Measurements from ENCODE around the gene PPIL4.
"Not testable (repeated sequence)": the region's sequence is repeated elsewhere in the genome, so short reads cannot be mapped to it uniquely, and the experiment has no call there.

PPIL4 gene

GRCh38 chr6:149461670-149462069, 84.2 kb downstream of the PPIL4 start:
- H3F3A ChIP-seq (ENCODE audit: insufficient read depth, low read length), result no peaks in the 10 kb centered on the region
- H2AFZ ChIP-seq (ENCODE audit: low read length), result no peak overlapping the region
- H3K79me2 ChIP-seq (ENCODE audit: low read length), result no peaks in the 10 kb centered on the region
- no peak overlapping the region for H3K4me3 ChIP-seq (ENCODE audit: low read length)
- H3K27ac ChIP-seq (ENCODE audit: low read length), result no peak overlapping the region
- TF ChIP-seq EZH2 (optimal IDR thresholded peaks at IDR 0.05; ENCODE audit: low read depth, low read length) (no peak), EZH2phosphoT487 (IDR thresholded peaks at IDR 0.05; ENCODE audit: low read length) (no peak), CTCF (IDR thresholded peaks at IDR 0.05; ENCODE audit: low read length) (no peak)
- H3K9me2 ChIP-seq (replicated peaks; ENCODE audit: insufficient read depth, low read length), result no peaks in the 10 kb centered on the region
- no peak overlapping the region for H3K4me2 ChIP-seq (ENCODE audit: low read depth, low read length)
- H3K9me3 ChIP-seq (replicated peaks; ENCODE audit: insufficient read depth, low read length), result no peaks in the 10 kb centered on the region
- H3K27me3 ChIP-seq (replicated peaks; ENCODE audit: insufficient read depth, low read length), result no peaks in the 10 kb centered on the region
- no peak for DNase-seq
- H3K36me3 ChIP-seq (replicated peaks; ENCODE audit: insufficient read depth, low read length), result no peaks in the 10 kb centered on the region
- H3K4me1 ChIP-seq (ENCODE audit: low read length), result no peaks in the 10 kb centered on the region
- no peaks in the 10 kb centered on the region for H4K20me1 ChIP-seq (ENCODE audit: insufficient read depth, low read length)
- H3K9ac ChIP-seq (ENCODE audit: low read length), result no peak overlapping the region

- not testable (repeated sequence) for H3K9ac ChIP-seq (ENCODE audit: low read length); H3K4me3 ChIP-seq (ENCODE audit: low read length); DNase-seq; H3K27me3 ChIP-seq (replicated peaks; ENCODE audit: insufficient read depth, low read length); H3K9me2 ChIP-seq (replicated peaks; ENCODE audit: insufficient read depth, low read length); H3K36me3 ChIP-seq (replicated peaks; ENCODE audit: insufficient read depth, low read length); H3K9me3 ChIP-seq (replicated peaks; ENCODE audit: insufficient read depth, low read length); H3K79me2 ChIP-seq (ENCODE audit: low read length); H3F3A ChIP-seq (ENCODE audit: insufficient read depth, low read length); H3K4me1 ChIP-seq (ENCODE audit: low read length); H4K20me1 ChIP-seq (ENCODE audit: insufficient read depth, low read length); H3K27ac ChIP-seq (ENCODE audit: low read length); H2AFZ ChIP-seq (ENCODE audit: low read length); H3K4me2 ChIP-seq (ENCODE audit: low read depth, low read length)
Measured at GRCh38 chr6:149460249-149460648, 85.6 kb downstream of the PPIL4 start.

DNA sequence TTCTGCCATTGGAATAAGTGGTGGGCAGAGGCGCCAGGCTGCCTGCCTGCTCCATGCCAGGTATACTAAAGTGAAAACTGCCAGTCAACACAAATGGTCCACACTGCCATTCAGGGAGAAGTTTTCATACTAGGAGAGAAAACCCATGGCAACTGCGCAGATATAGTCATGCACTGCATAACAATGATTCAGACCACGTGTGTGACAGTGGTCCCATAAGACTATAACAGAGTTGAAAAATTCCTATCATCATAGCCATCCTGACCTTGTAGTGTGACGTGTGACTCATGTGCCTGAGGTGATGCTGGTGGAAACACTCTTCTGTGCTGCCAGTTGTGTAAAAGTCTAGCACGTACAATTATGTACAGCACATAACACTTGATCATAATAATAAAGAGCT, 86.1 kb downstream of the PPIL4 start:
- no peaks in the 10 kb centered on the region for H3K27me3 ChIP-seq (replicated peaks; ENCODE audit: insufficient read depth, low read length)
- H3K27ac ChIP-seq (ENCODE audit: low read length), result no peak overlapping the region
- H4K20me1 ChIP-seq (ENCODE audit: insufficient read depth, low read length), result no peaks in the 10 kb centered on the region
- TF ChIP-seq EZH2phosphoT487 (IDR thresholded peaks at IDR 0.05; ENCODE audit: low read length) (no peak), EZH2 (optimal IDR thresholded peaks at IDR 0.05; ENCODE audit: low read depth, low read length) (no peak), CTCF (IDR thresholded peaks at IDR 0.05; ENCODE audit: low read length) (no peak)
- H3K4me3 ChIP-seq (ENCODE audit: low read length), result no peak overlapping the region
- H3K9ac ChIP-seq (ENCODE audit: low read length), result no peak overlapping the region
- H3K9me2 ChIP-seq (replicated peaks; ENCODE audit: insufficient read depth, low read length), result no peaks in the 10 kb centered on the region
- DNase-seq, result no peak
- no peaks in the 10 kb centered on the region for H3K36me3 ChIP-seq (replicated peaks; ENCODE audit: insufficient read depth, low read length)
- no peak overlapping the region for H3K4me2 ChIP-seq (ENCODE audit: low read depth, low read length)
- H2AFZ ChIP-seq (ENCODE audit: low read length), result no peak overlapping the region
- no peaks in the 10 kb centered on the region for H3F3A ChIP-seq (ENCODE audit: insufficient read depth, low read length)
- H3K9me3 ChIP-seq (replicated peaks; ENCODE audit: insufficient read depth, low read length), result no peaks in the 10 kb centered on the region
- H3K79me2 ChIP-seq (ENCODE audit: low read length), result no peaks in the 10 kb centered on the region
- no peaks in the 10 kb centered on the region for H3K4me1 ChIP-seq (ENCODE audit: low read length)

GRCh38 chr6:149458806-149459205, 87.0 kb downstream of the PPIL4 start:
- H3K27ac ChIP-seq (ENCODE audit: low read length), result no peak overlapping the region
- no peaks in the 10 kb centered on the region for H3K36me3 ChIP-seq (replicated peaks; ENCODE audit: insufficient read depth, low read length)
- DNase-seq, result no peak
- H3K79me2 ChIP-seq (ENCODE audit: low read length), result no peaks in the 10 kb centered on the region
- H3F3A ChIP-seq (ENCODE audit: insufficient read depth, low read length), result no peaks in the 10 kb centered on the region
- H3K4me2 ChIP-seq (ENCODE audit: low read depth, low read length), result no peak overlapping the region
- TF ChIP-seq EZH2phosphoT487 (IDR thresholded peaks at IDR 0.05; ENCODE audit: low read length), result no peak
- no peak for TF ChIP-seq EZH2 (optimal IDR thresholded peaks at IDR 0.05; ENCODE audit: low read depth, low read length)
- no peak for TF ChIP-seq CTCF (IDR thresholded peaks at IDR 0.05; ENCODE audit: low read length)
- H3K27me3 ChIP-seq (replicated peaks; ENCODE audit: insufficient read depth, low read length), result no peaks in the 10 kb centered on the region
- H3K9ac ChIP-seq (ENCODE audit: low read length), result no peak overlapping the region
- no peaks in the 10 kb centered on the region for H3K4me1 ChIP-seq (ENCODE audit: low read length)
- no peak overlapping the region for H3K4me3 ChIP-seq (ENCODE audit: low read length)
- no peaks in the 10 kb centered on the region for H4K20me1 ChIP-seq (ENCODE audit: insufficient read depth, low read length)
- H2AFZ ChIP-seq (ENCODE audit: low read length), result no peak overlapping the region
- no peaks in the 10 kb centered on the region for H3K9me2 ChIP-seq (replicated peaks; ENCODE audit: insufficient read depth, low read length)
- H3K9me3 ChIP-seq (replicated peaks; ENCODE audit: insufficient read depth, low read length), result no peaks in the 10 kb centered on the region

All from MM.1S (cell line).